ENCODE data around the gene CNTLN.

CNTLN gene

DNA sequence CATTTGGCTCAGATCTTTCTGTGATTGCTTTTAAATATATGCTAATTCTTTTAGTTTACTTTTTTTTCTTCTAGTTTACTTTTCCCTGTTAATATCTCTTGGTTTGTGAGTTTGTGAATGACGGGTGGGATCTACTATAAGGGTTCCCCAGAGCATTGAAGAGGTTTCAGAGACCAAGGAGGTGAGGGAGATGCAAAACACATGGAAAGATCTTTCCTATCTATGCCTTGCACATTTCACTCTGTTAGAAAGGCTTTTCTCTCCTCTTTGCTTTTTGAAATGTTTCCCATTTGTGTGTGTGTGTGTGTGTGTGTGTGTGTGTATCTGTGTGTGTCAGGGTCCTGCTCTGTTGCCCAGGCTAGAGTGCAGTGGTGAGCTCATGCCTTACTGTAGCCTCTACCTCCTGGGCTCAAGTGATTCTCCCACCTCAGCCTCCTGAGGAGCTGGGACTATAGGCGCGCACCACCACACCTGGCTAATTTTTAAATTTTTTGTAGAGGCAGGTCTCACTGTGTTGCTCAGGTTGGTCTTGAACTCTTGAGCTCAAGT, 50.7 kb downstream of the CNTLN start:
- FAIRE-seq (no peak), DNase-seq (ENCODE audit: insufficient read length, low spot score) (no peak)
- TF ChIP-seq, protein P1, sequence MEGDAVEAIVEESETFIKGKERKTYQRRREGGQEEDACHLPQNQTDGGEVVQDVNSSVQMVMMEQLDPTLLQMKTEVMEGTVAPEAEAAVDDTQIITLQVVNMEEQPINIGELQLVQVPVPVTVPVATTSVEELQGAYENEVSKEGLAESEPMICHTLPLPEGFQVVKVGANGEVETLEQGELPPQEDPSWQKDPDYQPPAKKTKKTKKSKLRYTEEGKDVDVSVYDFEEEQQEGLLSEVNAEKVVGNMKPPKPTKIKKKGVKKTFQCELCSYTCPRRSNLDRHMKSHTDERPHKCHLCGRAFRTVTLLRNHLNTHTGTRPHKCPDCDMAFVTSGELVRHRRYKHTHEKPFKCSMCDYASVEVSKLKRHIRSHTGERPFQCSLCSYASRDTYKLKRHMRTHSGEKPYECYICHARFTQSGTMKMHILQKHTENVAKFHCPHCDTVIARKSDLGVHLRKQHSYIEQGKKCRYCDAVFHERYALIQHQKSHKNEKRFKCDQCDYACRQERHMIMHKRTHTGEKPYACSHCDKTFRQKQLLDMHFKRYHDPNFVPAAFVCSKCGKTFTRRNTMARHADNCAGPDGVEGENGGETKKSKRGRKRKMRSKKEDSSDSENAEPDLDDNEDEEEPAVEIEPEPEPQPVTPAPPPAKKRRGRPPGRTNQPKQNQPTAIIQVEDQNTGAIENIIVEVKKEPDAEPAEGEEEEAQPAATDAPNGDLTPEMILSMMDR (IDR thresholded peaks at IDR 0.05; ENCODE audit: insufficient read depth, missing control alignments): no peak

DNA sequence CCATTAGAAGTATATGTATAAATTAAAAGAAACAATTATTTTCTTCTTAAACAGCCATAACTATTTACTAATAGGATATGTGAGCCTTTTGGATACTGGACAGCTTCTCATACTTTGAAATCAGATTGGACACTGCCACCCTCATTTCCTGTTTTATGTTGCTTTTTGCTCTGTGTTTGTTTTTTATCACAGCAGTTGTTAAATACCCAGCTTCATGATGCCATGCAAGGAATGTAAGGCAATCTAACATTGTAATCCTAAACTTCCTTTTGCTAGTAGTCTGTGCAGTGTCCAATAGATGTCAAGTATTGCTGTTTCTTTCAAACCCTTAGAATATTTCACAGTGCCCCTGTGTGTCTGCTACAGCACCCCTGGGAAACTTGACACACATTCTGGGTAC, 56.2 kb downstream of the CNTLN start:
- FAIRE-seq: no peak
- TF ChIP-seq, protein P1 (IDR thresholded peaks at IDR 0.05; ENCODE audit: insufficient read depth, missing control alignments): no peak
- DNase-seq (ENCODE audit: insufficient read length, low spot score): no peak

DNA sequence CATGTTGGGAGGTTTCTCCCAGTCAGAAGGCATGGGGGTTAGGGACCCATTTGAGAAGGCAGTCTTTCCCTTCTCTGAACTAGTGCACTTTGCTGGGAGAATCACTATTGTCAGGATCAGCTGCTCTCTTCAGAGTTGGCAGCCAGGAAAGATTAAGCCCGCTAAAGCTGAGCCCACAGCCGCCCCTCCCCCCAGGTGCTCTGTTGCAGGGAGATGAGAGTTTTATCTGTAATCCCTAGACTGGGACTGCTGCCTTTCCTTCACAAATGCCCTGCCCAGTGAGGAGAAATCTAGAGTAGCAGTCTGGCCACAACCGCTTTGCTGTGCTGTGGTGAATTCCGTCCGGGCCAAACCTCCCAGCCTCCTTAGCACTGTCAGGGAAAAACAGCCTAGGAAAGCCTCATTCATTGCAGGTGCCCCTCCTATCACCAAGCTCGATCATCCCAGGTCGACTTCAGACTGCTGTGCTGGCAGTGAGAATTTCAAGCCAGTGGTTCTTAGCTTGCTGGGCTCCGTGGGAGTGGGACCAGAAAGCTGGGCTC, 69.8 kb downstream of the CNTLN start:
- TF ChIP-seq, protein P1 (IDR thresholded peaks at IDR 0.05; ENCODE audit: insufficient read depth, missing control alignments): no peak
- FAIRE-seq (no peak), DNase-seq (ENCODE audit: insufficient read length, low spot score) (peak; percentile 25)

DNA sequence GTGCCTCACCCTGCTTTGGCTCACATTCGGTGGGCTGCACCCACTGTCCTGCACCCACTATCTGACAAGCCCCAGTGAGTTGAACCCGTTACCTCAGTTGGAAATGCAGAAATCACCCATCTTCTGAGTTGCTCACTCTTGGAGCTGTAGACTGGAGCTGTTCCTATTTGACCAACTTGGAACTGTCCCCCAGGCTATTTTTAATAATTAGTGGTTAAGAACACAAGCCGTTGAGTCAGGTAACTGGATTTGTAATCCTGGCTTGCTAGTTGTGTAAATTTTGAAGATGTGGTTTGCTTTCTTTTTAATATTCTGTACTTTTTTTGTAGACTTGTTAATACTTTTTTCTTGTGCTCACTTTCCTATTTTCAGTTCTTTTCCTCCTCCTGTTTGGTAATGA, 81.2 kb downstream of the CNTLN start:
- TF ChIP-seq, protein P1 (IDR thresholded peaks at IDR 0.05; ENCODE audit: insufficient read depth, missing control alignments): no peak
- DNase-seq (ENCODE audit: insufficient read length, low spot score) (no peak), FAIRE-seq (no peak)

DNA sequence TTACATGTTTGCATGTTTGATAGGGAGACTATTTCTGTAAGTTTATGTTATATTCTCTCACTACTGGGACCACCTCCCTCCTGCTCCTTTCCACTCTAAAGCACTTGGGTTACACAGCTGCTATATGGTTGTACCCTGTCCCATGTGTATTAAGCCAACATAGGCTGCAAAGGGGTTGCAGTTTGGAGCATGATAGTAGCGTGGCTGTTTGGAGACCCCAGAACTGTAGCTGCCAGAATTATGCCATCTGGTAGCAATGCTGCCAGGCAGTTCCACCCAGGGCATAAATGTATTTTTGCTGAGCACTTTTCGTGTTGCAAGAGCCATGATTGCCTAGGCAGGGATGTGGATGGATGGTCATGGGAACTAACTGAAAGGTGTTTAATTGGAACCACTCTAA, 81.8 kb downstream of the CNTLN start:
- TF ChIP-seq, protein P1 (IDR thresholded peaks at IDR 0.05; ENCODE audit: insufficient read depth, missing control alignments): no peak
- FAIRE-seq (no peak), DNase-seq (ENCODE audit: insufficient read length, low spot score) (no peak)

DNA sequence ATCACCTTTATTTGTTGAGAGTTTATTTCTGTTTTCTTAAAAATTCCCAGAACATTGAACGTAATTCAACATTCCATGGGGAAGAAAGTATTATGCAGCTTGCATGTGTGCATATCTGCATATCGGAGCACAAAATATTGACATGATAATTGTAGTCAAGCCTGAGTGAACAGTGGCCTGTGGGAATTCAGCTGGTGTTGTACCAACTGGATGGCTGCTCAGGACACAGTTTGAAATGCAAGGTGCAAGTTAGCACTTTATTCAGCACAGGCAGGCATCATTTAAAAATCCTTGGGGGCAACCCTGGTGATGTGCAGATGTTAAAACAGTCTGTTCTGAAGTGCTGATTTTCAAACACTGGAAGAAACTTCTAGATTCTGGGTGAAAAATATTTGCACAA, 82.4 kb downstream of the CNTLN start:
- DNase-seq (ENCODE audit: insufficient read length, low spot score): no peak
- TF ChIP-seq, protein P1 (IDR thresholded peaks at IDR 0.05; ENCODE audit: insufficient read depth, missing control alignments): no peak
- no peak for FAIRE-seq

DNA sequence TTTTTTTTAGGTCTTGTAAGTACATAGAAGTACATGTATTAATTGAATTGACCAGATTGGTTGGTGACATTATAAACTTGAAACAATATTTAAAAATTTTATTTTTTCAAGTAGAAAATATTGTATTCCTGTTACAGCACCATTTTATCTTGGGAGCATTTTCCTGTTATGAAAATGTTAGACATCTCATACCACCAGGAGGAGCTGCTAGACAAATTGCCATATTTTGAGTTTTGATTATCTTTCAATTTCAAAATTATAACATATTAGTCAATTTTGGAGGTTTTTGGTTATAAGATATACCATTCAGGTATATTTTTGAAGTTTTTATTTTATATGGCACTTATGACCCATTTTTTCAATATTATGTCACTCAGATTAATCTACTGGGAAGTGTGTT, 84.4 kb downstream of the CNTLN start:
- TF ChIP-seq, protein P1 (IDR thresholded peaks at IDR 0.05; ENCODE audit: insufficient read depth, missing control alignments): peak; percentile 28
- no peak for FAIRE-seq
- no peak for DNase-seq (ENCODE audit: insufficient read length, low spot score)
